Activated CD8-positive, alpha-beta memory T cell treated with anti-CD3 and anti-CD28 coated beads for 1 hour (primary cell): ENCODE measurements around the gene ERI3.

Experiments used
- DNase-seq, 2 donors: peaks; one replicate each; pipeline ENCODE4 v3.0.0-alpha.2; 2020; ENCODE audit warnings: low read depth in 1 of 2; ENCODE audit errors: extremely low read depth in 1 of 2

The ERI3 gene

DNA sequence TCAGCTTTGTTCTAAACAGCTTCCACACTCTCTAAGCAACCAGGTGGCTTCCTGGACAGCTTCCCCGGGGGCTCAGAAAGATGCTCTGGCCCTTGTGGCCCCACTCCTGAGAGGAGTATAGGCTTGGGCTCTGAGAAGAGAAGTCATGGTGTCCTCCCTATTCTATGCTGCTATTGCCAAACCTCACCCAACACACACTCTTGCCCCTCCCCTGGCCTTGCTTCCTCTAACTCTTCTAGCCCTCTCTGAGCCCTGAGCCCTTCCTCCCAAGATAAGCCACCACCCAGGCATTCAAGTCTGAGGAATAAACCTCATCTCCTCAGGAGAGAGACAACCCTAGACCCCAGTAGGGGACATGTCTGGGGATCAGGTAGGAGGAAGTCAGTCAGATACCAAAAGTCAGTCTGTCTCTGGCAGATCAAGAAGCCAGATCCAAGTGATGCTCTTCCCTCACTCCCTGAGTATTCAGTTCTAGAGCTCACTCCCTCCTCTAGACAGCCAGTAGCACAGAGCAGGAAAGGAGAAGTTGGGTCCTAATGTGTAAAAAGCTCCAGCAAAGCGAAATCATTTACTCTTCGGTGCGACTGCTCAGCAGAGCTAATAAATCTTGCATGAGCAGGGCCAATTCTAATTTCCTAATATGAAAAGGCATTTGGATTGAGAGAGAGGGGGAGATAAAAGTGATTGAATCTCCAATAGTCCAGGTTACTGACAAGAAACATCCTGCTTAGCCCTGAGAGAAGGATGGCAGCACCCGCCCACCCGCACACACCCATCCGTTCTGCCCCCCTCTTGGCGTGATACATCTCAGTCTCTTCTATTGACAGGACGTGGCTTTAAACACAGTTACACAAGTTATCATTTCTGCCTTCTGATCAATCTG is 91.2 kb downstream of the ERI3 start:
- DNase-seq, result no peak

DNA sequence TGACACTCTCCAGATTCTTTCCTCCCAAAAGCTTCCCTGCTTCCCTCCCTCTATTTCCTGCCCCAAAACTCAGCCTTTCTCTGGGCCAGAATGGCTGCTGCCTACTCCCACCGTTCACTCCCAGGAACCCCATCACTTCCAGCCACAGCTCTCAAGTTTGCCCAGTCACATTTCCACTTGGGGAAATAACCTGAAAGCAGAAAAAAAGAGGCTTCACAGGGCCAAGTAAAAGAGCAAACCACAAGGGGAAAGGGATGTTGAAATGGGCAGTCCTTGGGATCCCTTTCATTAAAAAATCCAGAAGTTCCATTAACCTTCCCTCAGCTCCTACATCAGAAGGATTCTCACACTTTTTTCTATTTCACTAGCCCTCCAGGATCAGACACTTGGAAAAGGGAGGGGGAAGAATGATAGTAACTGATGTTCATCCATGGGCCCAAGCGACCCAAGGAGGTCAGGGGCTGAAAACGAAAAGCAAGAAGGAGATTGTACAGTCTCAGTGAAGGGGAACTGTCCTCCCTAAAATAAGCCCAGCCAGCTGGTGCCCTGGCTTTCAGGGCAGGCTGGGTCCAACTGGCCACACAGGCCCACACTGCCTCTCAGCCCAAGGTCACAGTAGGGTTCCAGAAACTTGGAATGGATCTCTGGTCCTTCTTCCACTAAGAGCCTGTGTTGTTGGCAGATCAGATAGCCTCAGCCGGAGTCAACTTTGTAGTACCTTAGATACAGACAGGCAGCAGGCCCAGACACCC is 92.1 kb downstream of the ERI3 start:
- DNase-seq, result no peak

DNA sequence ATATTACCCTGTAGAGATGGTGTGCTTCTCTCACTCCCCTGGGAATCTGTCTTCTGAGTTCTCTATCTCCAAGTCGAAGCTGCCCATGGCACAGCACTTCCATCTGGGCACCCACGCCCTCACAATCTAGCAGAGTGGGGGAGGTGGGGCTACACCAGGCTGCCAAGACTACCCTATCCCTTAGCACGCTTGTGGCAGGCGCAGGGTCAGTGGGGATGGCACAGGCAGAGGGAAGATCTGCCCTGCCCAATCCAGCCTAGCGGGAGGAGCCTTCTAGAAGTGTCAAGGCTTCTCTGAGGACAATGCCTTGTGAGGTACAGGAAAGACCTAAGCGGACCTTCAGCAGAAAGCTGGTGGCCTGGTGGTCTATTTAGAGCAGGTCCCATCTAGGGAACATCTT is 92.6 kb downstream of the ERI3 start:
- DNase-seq, result no peak

DNA sequence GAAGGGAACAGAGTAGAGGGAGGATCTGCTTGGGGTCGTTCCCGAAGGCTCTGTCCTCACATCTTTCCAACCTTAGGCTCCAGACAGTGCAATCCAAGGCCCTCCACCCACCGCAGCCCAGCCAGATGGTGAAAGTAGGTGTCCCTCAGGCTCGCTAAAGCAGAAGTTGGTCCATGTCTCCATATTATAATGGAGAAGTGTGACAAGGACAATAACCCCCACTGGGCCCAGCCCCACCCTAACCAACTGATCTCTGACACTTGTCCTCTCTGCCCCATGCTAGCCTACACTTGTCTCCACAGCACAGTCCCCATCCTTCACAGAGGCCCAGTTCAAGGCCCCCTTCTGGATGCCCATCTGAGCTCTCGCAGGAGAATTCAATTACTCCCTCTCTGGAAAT is 93.1 kb downstream of the ERI3 start:
- DNase-seq, result no peak

DNA sequence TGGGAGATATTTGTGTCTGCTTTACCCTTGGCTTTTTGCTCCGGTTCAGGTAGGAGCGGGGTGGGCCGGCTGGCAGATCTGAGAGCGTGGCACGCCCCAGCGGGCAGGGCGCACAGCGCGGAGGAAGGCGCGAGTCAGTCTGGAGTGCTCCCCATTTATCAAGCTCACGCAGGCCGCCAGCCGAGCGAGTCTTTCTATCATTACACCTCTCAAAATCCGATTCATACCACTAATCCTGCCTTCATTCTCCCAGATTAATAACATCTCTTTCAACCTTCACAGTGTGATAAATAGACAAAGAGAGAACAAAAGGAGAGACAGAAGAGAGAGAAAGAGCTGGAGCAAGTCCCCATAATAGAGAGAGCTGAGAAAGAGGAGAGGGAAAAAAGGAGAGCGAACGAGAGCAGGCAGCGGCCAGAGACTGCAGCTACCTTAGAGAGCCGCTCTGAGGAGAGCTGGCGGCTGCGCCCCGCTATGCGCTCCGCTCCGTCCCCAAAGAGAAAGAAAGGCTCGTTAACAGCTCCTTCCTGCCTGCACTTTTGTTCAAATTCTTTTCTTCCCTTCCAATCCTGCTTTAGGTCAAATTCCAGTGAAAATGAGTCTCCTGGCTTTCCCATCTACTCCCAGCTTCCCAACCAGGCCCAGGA is 93.8 kb downstream of the ERI3 start:
- no peak for DNase-seq

DNA sequence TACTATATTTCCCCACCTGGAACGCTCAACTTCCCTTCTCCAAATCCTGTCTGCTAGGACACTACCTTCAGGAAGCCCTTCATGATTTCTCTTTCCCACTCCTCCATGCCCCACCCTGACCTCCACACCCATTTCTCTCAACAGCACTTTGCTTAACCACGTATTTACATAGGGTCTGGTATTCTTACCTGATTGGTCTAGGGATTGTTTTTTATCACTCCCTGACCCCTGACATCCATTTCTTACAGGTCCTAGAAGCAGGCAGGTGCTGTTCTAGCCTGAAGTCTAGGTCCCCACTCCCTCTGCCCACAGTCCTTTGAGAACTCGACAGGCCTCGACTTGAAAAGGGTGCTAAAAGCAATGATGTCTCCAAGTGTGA is 94.3 kb downstream of the ERI3 start:
- no peak for DNase-seq

DNA sequence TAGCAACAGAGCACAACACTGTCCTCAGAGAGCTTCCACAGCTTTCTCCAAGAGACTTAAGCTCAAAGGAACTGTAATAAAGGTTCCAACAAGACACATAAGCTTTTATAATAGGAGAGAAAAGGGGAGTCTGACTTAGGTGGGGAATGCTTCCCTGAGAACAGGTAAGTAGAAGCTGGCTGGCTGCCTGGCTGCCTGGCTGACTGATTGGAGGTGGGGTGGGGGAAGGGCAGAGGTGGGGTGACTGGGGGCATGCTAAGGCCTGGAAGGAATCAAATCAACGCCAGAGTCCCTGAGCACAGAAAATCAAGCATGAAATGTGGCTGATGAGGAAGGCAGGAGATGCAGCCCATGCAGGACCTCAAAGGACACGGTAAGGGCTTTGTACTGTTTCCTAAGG is 96.0 kb downstream of the ERI3 start:
- no peak for DNase-seq

DNA sequence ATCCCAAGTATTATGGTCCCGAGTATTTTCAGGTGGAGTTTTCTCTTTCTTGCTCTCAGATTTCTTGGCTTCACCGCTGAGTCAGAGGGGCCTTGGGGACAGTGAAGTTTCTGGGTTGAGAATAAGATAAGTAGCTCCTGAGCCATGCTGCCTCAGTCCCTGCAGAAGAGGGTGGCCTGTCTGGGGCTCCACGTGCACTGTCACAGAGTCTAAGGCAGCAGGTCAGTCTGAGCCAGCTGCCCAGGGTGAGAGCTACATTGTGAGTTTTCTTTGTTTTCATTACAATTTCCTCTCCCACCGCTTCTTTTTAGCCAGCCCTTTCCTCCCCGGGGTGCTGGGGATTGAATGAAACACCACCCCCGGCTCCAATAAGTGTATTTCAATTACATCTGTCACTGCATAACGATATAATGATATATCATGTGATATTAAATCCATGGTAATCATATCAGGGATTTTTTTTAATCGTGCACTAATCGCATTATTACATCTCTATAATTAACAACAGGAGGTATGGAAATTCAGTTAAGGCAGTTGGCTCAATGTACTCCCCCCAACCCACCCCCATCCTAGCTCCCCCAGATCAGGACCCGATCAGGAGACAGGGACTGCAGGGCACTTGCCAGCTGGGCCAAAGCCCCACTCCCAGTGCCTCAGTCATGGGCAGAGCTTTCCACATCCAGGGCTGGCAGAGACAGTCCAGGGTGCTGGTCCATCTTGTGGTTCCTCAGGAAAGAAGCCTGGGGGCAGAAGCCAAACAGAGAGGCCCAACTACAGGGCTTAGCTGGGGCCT is 98.1 kb downstream of the ERI3 start:
- no peak for DNase-seq

DNA sequence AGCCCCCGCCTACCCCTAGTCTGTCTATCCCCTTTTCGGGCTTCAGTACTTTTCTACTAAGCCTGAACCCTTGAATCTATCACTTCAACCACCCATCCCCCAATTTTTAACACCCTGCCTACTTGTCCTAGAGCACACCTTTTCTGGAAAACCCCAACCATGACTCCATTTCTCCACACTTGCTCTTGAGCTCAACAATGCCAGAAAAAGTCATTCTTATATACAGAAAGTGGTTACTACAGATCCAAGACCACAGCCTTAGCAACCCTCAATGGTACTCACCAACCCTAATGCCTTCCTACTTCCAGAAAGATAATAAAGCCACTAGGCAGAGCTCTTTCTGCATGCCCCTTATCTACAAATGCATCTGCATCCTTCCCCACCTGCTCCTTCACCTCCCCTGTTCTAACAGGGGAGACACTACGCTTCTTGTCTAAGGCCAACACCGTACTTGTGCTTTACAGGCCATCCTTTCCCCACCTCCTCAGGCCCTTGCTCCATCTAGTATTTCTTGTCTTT is 100.6 kb downstream of the ERI3 start:
- DNase-seq, result no peak

DNA sequence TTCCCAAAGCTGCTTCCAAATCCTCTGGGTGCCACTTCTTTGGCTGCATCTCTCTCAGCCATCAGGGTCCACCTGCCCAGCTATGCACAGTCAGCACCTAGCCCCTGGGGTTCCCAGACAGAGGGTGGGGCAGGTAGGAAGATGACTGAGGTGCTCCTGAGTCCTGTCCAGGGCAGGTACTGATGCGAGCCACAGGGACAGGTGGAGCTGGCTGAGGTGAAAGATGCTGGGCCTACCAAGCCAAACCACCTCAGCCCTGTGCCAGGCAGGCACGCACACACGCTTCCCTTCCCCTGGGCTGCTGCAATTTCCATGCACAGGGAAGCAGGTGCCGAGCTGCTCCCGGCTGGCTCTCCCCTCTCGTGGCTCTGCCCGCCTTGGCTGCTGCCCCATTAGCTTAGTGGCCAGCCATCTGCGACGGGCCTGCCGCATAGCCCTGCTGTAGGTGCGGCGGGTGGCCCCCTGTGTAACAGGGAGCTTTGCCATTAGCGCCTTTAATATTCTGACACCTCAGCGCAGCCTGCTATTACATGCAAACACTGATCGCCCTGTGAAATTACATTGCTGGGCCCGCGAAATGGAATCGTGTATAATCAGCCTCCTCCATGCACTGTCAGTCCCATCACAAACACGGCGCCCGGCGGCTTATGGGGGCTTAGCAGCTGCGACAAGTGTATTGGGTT is 102.9 kb downstream of the ERI3 start:
- no peak for DNase-seq

DNA sequence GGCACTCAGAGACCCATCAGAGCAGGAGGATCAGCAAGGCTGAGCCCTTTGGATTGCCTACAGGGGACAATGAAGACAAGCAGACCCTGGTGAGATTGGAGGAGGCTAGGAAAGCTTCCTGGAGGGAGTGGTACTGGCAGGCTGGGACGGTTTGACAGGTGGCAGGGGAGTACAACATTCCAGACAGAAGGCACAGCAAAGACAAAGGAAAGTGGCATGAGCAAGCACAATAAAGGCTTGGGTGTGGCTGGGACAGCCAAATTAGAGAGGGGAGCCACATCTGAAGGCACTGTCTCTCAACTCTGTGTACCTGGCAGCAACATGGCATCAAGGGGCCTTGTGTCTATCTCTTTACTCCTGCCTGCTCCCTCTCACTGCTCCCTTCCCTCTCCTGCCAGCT is 103.6 kb downstream of the ERI3 start:
- DNase-seq, result no peak

DNA sequence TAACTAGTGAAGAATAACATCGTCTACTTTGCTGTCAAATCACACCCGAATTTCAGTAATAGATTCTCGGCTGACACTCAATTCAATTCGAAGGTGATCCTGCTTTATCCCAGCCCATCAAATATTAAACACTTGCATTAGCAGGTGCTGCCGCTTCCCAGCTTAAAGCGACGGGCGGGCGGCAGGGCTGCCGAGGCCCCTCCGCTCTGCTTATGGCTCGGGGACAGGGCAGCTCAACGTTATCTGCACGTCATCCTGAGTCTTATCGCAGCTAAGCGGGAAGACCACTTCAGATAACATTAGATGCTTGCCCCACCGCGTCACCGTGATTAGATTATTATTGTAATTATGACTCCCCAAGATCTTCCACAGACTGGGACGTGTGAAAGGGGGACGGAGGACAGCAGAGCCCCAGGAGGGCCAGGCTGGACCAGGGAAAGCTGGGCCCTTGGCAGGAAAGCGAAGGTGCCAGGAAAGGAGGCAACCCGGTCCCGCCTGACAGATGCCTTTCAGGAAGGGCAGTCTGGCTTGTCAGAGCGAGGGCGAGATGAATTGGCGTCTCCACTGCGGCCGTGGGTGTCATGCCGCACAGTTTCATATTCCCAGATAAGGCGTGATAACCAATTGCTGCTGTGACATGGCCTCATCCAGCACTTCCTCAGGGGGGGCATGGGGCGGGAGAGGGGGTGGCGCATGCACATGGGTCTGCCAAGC is 104.8 kb downstream of the ERI3 start:
- DNase-seq, result no peak

DNA sequence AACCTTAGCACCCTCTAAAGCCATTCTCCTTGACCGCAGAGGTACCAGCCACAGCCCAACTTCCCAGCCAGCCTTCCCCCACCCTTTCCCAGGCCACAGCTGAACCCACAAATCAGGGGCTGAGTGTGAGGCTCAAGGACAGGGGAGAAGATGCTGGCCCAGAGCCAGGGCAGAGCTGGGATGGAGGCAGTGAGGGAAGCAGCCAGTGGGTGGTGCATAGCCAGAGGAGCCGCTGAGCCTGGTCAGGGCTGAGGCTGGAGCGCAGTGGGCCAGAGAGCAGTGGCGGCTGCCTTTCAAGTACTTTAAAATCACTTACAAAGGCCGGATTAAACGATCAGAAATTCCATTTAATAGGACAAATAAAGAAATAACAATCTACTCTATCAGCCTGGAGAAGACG is 105.5 kb downstream of the ERI3 start:
- no peak for DNase-seq

DNA sequence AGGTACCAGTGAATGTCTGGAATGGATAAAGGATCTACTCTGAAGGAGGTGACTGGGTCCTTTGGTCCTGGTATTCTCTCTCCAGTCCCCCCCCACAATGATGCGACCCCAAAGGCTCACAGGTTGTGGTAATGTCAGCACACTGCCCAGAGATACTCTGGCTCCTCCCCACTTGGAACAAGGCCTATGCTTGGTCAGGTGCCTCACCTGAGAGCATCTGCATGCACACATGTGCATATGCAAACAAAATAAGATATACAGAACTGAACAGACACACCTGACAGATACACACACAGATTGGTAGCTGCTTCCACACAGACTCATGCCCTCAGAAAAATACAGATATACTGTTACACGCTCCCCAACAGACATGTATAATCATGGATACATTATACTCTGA is 108.3 kb downstream of the ERI3 start:
- no peak for DNase-seq

DNA sequence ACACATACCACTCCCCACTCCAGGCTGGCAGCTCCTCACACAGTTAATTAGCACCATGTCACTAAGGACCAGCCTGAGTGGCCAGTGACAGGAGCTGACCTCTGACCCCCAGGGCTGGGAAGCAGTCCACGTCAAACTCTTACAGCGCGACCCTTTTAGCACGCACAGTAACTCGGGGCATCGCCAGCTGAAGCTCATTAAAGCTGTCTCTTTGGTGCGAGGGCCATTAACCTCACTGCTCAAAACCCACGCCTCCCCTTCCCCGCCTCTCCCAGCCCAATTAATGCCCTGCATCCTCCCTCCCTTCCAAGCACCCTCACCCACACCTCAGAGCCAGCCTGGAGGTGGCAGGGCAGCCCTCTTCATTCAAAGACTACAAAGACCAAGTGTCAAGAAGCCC is 110.1 kb downstream of the ERI3 start:
- DNase-seq, result no peak

DNA sequence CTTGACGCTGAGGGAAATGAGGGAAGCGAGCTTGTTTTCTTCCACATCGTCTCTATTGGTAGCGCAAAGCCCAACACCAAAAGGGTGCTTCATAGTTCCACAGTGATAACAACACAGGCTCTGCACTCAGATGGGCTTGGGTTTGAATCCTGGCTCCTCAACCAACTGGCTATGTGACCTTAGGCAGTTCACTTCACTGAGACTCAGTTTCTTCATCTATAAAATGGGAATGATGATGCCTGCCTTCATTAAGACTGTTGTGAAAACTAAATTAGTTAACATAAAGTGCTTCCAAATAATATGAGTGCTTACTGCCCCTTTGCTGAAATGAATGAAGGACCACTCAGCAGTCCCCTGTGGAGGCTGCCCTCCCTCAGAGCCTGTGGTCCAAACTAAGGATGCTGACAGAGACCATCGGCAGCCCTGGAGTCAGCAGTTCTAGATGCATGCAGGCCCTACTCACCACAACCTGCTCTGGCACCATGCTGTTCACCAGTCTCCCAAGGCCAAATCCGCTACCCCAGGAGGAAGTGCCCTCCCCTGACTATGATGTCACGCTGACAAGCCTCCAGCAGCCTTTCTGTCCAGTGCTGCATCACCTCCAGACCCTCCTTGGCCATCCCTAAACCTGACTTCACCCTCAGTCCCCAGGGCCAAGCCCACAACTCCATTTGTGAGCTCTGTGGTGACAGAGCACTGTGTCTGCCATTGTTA is 111.1 kb downstream of the ERI3 start:
- DNase-seq, result no peak

DNA sequence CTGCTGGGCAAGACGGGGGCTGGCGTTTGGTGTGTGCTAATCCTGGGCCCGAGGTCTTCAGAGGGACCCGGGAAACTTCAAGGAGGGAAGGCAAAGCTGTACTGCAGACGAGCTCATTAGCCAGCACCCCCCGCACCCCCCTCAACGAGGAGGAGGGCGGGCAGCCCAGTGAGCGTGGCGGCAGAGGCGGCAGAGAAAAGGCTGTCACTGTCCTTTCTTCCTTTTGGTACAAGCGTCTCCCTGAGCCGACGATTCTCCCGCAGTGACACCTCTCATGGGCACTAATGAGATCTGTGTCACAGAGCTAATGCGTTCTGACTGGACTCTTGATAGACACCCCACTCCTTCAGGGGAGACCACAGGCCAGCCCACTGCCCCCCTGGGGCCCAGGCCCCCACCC is 112.3 kb downstream of the ERI3 start:
- no peak for DNase-seq

DNA sequence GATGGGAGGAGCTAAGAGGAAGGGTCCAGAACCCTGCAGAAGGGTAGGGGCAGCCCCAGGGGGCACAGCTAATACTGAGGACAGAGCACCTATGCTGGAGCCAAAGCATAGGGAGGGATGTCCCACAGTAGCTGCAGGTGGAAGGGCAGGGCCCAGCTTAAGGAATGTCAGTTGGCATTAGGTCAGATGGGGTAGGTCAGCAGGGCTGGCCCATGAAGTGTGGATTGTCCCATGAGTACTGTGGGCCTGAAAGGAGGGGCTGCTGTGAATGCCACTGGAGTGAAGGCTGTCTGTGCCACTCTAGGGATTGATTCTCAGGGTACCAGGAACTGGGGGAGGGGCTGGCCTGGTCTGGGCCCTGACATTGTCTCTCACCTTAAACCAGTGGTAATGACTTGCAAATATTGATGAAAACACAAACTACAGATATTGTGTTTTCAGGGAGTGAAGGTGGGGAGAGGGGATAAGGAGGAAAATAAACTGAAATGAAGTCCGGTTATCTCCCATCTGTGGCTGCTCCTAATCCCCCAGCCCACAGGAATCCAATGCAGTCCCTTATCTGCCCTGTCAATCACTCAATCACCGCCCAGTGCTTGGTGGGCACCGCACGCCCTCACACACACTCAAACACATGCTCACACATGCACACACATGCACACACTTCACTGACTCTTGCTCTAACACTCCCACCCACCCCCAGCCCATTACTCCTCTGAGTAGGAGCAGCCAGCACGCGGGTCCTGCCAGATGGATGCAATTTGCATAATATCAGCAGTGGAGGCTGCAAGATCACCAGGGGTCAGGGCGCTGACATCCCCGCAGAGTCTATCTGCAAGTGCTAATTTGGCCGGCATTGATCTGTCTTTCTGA is 114.0 kb downstream of the ERI3 start:
- DNase-seq, result no peak
